GM12864 (cell line): Measurements from ENCODE around the gene CPED1.

Source experiments
- DNase-seq: peaks from one replicate; pipeline ENCODE4 v3.0.0-alpha.2; 2011; ENCODE audit warnings: low read depth
- H3K4me3 ChIP-seq: 2 replicates; pipeline ENCODE4 v1.5.1; 2011; ENCODE audit warnings: mild to moderate bottlenecking, low read depth, low read length, control low read depth
- CTCF ChIP-seq: IDR thresholded peaks from 2 replicates; pipeline ENCODE4 v1.5.1; 2011; ENCODE audit warnings: low read depth, mild to moderate bottlenecking, moderate library complexity, low read length, control low read depth, inconsistent platforms; ENCODE audit errors: missing control alignments

Gene CPED1

GRCh38 chr7:121160150-121161008 is 171.9 kb downstream of the CPED1 start:
- no peak for DNase-seq
- no peak overlapping the region for H3K4me3 ChIP-seq
- TF ChIP-seq CTCF = no peak

GRCh38 chr7:121163699-121164098 is 175.2 kb downstream of the CPED1 start:
- DNase-seq = no peak
- H3K4me3 ChIP-seq = no peak overlapping the region
- TF ChIP-seq CTCF = no peak

GRCh38 chr7:121164247-121164646 is 175.7 kb downstream of the CPED1 start:
- TF ChIP-seq CTCF = no peak
- no peak overlapping the region for H3K4me3 ChIP-seq
- no peak for DNase-seq

- no peak overlapping the region for H3K4me3 ChIP-seq
- no peak for DNase-seq
These were observed 178.4 kb downstream of the CPED1 start for GRCh38 chr7:121166916-121167315.

GRCh38 chr7:121167971-121168370 is 179.5 kb downstream of the CPED1 start:
- DNase-seq = no peak
- no peak for TF ChIP-seq CTCF
- H3K4me3 ChIP-seq = no peak overlapping the region

More at GRCh38 chr7:121166916-121167315, 178.4 kb downstream of the CPED1 start:
- TF ChIP-seq CTCF = no peak

- no peak for TF ChIP-seq CTCF
- H3K4me3 ChIP-seq = no peak overlapping the region
- DNase-seq = no peak
These were observed 181.0 kb downstream of the CPED1 start for GRCh38 chr7:121169469-121169868.

GRCh38 chr7:121172484-121172883 is 184.0 kb downstream of the CPED1 start:
- no peak overlapping the region for H3K4me3 ChIP-seq
- no peak for DNase-seq
- no peak for TF ChIP-seq CTCF
